Breast epithelium (tissue), 3 donors: Measurements from ENCODE around the gene MAL.
"Not testable (repeated sequence)": the region's sequence is repeated elsewhere in the genome, so short reads cannot be mapped to it uniquely, and the experiment has no call there.

Experiments used
- POLR2A ChIP-seq: fragments of 450-650 bp; IDR thresholded peaks from one replicate; pipeline ENCODE4 v1.6.1; 2016; ENCODE audit warnings: antibody characterized with exemption, mild to moderate bottlenecking, moderate library complexity
- POLR2AphosphoS5 ChIP-seq, 3 donors: sonication (generic); formaldehyde crosslinking; IDR thresholded peaks; one replicate each; pipeline ENCODE4 v1.6.1; 2017; ENCODE audit warnings: antibody characterized with exemption in 3 of 3
- TF ChIP-seq, protein P1 (sequence below), 3 donors: fragments of 450-650 bp; IDR thresholded peaks; one replicate each; pipeline ENCODE4 v1.5.1; 2016 to 2017; ENCODE audit warnings: antibody characterized with exemption in 3 of 3, mild to moderate bottlenecking in 3 of 3, moderate library complexity in 3 of 3

DNA sequence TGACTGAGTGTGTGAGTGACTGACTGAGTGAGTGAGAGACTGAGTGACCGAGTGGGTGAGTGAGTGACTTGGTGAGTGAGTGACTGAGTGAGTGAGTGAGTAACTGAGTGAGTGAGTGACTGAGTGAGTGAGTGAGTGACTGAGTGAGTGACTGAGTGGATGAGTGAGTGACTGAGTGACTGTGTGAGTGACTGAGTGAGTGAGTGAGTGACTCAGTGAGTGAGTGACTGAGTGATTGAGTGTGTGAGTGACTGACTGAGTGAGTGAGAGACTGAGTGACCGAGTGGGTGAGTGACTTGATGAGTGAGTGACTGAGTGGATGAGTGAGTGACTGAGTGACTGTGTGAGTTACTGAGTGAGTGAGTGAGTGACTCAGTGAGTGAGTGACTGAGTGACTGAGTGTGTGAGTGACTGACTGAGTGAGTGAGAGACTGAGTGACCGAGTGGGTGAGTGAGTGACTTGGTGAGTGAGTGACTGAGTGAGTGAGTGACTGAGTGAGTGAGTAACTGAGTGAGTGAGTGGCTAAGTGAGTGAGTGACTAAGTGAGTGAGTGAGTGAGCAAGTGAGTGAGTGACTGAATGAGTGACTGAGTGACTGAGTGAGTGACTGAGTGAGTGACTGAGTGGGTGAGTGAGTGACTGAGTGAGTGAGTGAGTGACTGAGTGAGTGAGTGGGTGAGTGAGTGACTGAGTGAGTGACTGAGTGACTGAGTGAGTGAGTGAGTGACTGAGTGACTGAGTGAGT lies 12.5 kb downstream of the MAL start:
- TF ChIP-seq POLR2AphosphoS5 (IDR thresholded peaks at IDR 0.05); POLR2A: not testable (repeated sequence)
- TF ChIP-seq, protein P1, sequence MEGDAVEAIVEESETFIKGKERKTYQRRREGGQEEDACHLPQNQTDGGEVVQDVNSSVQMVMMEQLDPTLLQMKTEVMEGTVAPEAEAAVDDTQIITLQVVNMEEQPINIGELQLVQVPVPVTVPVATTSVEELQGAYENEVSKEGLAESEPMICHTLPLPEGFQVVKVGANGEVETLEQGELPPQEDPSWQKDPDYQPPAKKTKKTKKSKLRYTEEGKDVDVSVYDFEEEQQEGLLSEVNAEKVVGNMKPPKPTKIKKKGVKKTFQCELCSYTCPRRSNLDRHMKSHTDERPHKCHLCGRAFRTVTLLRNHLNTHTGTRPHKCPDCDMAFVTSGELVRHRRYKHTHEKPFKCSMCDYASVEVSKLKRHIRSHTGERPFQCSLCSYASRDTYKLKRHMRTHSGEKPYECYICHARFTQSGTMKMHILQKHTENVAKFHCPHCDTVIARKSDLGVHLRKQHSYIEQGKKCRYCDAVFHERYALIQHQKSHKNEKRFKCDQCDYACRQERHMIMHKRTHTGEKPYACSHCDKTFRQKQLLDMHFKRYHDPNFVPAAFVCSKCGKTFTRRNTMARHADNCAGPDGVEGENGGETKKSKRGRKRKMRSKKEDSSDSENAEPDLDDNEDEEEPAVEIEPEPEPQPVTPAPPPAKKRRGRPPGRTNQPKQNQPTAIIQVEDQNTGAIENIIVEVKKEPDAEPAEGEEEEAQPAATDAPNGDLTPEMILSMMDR (IDR thresholded peaks at IDR 0.05) = not testable (repeated sequence)
